NT2/D1 (cell line): Measurements from ENCODE around the gene TM9SF1.

Experiments used
- DNase-seq: peaks from one replicate; pipeline ENCODE4 v3.0.0-alpha.2; 2011; ENCODE audit warnings: low read depth, low spot score
- H3K27me3 ChIP-seq: 2 replicates; pipeline ENCODE4 v1.6.0; 2011; ENCODE audit warnings: mild to moderate bottlenecking; ENCODE audit not compliant: insufficient read length, insufficient read depth
- H3K36me3 ChIP-seq: 2 replicates; pipeline ENCODE4 v1.6.1; 2011; ENCODE audit warnings: mild to moderate bottlenecking, low read length, mixed read lengths; ENCODE audit not compliant: insufficient read depth, insufficient read length
- H3K4me1 ChIP-seq: 2 replicates; pipeline ENCODE4 v1.5.1; 2011; ENCODE audit not compliant: insufficient read depth, insufficient read length
- H3K4me3 ChIP-seq: 2 replicates; pipeline ENCODE4 v1.5.1; 2011; ENCODE audit warnings: low read depth; ENCODE audit not compliant: insufficient read length
- H3K9ac ChIP-seq: 2 replicates; pipeline ENCODE4 v1.6.0; 2011; ENCODE audit warnings: low read depth; ENCODE audit not compliant: insufficient read length
- H3K9me3 ChIP-seq: 2 replicates; pipeline ENCODE4 v1.5.1; 2011; ENCODE audit warnings: mild to moderate bottlenecking, low read length; ENCODE audit not compliant: insufficient read depth
- SUZ12 ChIP-seq: IDR thresholded peaks from 2 replicates; pipeline ENCODE4 v1.6.1; 2011; ENCODE audit not compliant: insufficient read length, insufficient read depth; ENCODE audit errors: extremely low read depth
- YY1 ChIP-seq: IDR thresholded peaks from 2 replicates; pipeline ENCODE4 v1.6.1; 2011; ENCODE audit not compliant: insufficient read length, insufficient read depth
- ZNF274 ChIP-seq: IDR thresholded peaks from 2 replicates; pipeline ENCODE4 v1.6.1; 2011; ENCODE audit warnings: mild to moderate bottlenecking, low read depth, low read length

TM9SF1 gene

DNA sequence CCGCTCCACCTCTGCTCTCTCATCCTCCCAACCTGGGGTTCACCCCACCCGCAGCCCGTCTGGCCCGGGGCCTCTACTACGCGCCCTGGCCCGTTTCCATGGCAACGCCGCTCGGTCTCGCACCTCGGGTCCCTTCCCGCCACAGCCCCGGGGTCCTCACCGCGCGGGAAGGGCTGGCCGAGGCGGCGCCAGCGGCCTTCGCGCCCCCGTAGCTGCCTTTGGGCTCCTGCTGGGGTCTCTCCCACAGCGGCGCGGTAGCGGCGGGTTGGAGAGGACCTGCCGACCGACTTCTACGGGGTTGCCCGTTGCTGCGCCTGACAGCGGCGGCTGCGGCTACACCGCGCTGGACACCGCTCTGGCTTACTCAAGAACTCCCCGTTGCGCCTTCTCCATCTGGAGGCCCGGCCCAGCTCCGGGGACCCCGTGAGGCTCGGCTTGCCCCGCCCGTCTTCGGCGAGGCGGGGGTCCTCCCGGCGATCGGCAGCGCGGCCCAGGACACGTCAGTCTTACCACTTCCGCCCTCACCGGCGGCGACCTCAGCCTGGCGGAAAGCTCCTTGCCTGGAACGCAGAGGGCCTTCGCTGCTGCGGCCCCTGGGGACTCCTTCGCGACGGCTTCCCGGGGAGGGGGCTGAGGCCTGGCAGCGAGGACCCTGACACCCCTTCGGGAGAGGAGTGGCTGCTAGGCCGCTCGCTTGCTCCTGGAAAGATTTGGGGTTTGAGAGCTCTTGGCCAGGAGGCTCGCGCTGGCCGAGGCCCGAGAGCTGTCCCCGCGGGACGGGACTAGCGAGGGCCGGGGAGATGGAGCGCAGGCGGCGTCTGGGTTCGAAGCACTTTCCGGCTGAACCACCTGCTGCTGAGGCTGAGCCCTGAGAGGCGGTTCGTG lies at the start of gene TM9SF1:
Gene TM9SF1, minus strand, starts transcription at position 256 of the 885 bp plus-strand sequence. CDS start 422 bp downstream, outside the sequence.
- Histone ChIP-seq H3K9me3 (peaks cover 12% of the 10 kb centered on the region; the same call in 1 of the 2 replicates), H3K4me1 (no peaks in the 10 kb centered on the region), H3K27me3 (no peaks in the 10 kb centered on the region), H3K9ac (peak within 1 kb of the TSS; percentile 75), H3K36me3 (peaks cover 36% of the 10 kb centered on the region), H3K4me3 (peak within 1 kb of the TSS; percentile 72)
- TF ChIP-seq YY1 (no peak), ZNF274 (no peak), SUZ12 (no peak)
- peak; percentile 69 for DNase-seq

- DNase-seq: no peak
- peak overlapping the region; percentile 61 for H3K9ac ChIP-seq
- H3K4me3 ChIP-seq: peak overlapping the region; percentile 26
- no peaks in the 10 kb centered on the region for H3K4me1 ChIP-seq
- no peaks in the 10 kb centered on the region for H3K9me3 ChIP-seq
- no peak for TF ChIP-seq ZNF274
- no peak for TF ChIP-seq SUZ12
- no peaks in the 10 kb centered on the region for H3K27me3 ChIP-seq
- H3K36me3 ChIP-seq: peaks cover 30% of the 10 kb centered on the region
These were observed 48.1 kb upstream of the TM9SF1 start for GRCh38 chr14:24243336-24243836.

DNA sequence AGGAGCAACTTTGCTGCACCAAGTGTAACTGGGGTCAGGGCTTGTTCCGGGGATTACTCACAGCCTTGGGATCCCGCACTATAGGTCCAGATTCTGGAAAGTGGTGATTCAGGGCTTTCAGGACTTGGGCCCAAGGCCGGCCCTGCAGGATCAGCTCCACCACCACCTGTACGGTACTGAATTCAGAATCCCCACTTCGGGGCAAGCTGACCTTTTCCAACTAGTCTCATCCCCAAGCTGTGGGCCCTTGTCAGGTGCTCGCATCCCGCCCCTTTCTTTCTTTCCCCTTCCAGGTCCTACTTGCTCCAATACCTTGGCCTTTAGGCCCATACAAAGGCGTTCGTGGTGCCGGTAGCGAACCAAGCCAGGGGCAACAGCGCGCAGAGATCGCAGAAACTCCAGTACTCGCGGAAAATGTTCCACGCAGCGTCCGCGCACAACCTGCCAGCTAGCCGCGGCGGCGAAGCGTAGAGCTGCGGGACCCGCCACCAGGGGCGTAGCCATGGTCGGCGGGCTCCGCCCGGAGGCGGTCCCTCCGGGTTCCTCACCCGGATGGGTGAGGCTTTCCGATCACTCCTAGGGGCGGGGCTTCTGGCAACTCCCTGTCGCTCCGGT lies 46.7 kb upstream of the TM9SF1 start:
- Histone ChIP-seq H3K4me3 (peak overlapping the region; percentile 71), H3K9me3 (no peaks in the 10 kb centered on the region), H3K36me3 (peaks cover 45% of the 10 kb centered on the region), H3K27me3 (no peaks in the 10 kb centered on the region), H3K9ac (peak overlapping the region; percentile 81), H3K4me1 (no peaks in the 10 kb centered on the region)
- TF ChIP-seq YY1: no peak
- no peak for TF ChIP-seq ZNF274
- no peak for TF ChIP-seq SUZ12
- DNase-seq: peak; percentile 68

GRCh38 chr14:24240110-24240918 lies 45.1 kb upstream of the TM9SF1 start:
- Histone ChIP-seq H3K9ac (no peak overlapping the region), H3K36me3 (peaks cover 61% of the 10 kb centered on the region), H3K27me3 (no peaks in the 10 kb centered on the region), H3K4me1 (no peaks in the 10 kb centered on the region), H3K4me3 (no peak overlapping the region), H3K9me3 (no peaks in the 10 kb centered on the region)
- TF ChIP-seq YY1: no peak
- no peak for TF ChIP-seq SUZ12
- TF ChIP-seq ZNF274: no peak
- DNase-seq: no peak

DNA sequence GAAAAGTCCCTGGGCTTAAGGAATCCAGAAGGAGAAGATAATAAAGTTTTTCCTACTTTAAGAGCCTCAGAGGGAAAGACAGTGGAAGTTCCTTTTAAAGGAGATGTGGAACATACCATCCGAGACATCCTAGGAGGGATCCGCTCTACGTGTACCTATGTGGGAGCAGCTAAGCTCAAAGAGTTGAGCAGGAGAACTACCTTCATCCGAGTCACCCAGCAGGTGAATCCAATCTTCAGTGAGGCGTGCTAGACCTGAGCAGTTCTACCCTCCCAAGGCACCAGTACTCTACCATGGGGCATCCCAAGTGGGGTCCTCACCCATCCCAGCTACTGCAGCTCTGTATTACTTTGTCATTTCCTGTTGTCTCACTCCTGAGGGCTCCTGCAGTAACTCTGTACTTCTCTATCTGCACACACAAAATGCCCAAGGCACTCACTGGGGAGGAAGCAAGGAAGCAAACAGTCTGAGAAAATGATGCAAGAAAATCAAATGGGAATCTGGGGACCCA lies 43.3 kb upstream of the TM9SF1 start:
- no peak overlapping the region for H3K9ac ChIP-seq
- no peak for DNase-seq
- no peaks in the 10 kb centered on the region for H3K4me1 ChIP-seq

DNA sequence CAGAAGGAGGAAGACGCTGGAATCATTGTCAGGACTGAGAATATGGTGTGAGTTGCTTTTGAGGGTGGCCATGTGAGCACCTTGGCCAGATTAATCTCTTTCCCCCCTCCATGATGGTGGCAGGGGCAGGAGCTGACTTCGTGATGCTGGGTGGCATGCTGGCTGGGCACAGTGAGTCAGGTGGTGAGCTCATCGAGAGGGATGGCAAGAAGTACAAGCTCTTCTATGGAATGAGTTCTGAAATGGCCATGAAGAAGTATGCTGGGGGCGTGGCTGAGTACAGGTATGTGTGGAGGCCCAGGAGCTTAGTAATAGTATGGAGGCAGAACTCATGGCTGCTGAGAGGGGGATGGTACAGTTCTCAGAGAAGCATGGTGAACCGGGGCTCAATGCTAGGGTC lies 42.9 kb upstream of the TM9SF1 start:
- Histone ChIP-seq H3K27me3 (no peaks in the 10 kb centered on the region), H3K9me3 (no peaks in the 10 kb centered on the region), H3K9ac (no peak overlapping the region), H3K4me3 (no peak overlapping the region), H3K4me1 (no peaks in the 10 kb centered on the region), H3K36me3 (peaks cover 75% of the 10 kb centered on the region)
- DNase-seq: no peak
- TF ChIP-seq SUZ12: no peak
- TF ChIP-seq YY1: no peak
- no peak for TF ChIP-seq ZNF274

More for the DNA sequence above, 43.3 kb upstream of the TM9SF1 start:
- peaks cover 75% of the 10 kb centered on the region for H3K36me3 ChIP-seq
- TF ChIP-seq YY1 (no peak), SUZ12 (no peak), ZNF274 (no peak)
- H3K9me3 ChIP-seq: no peaks in the 10 kb centered on the region
- H3K27me3 ChIP-seq: no peaks in the 10 kb centered on the region
- no peak overlapping the region for H3K4me3 ChIP-seq
